Measurements from ENCODE around the gene NRL. TPM values are rescaled to one million over a fixed set of nuclear protein-coding genes. Genes with fewer than 3 reads are reported as not detected.
A peak's percentile ranks its signal among the peaks of the same experiment; 100 is the strongest.

Gene NRL
- total RNA-seq, 1 donor from 2014 or later, result 0.48 TPM

DNA sequence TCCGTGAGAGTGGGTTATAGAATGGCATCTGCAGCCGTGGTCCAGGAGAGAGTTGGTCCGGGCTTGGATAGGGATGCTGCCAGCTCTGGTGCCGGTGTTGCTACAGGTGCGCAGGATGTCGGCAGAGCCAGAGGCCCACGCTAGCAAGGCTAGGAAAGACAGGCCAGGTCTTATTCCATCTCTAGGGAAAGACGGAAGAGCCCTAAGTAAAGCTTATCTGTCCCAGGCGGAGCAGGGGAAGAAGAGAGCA is 20.8 kb upstream of the NRL start:
- Mint-ChIP-seq H3K4me3 (ENCODE audit: unreplicated experiment) (peak overlapping the region; percentile 83), H3K27me3 (ENCODE audit: low read depth, unreplicated experiment) (peaks cover 7% of the 10 kb centered on the region), H3K9me3 (ENCODE audit: unreplicated experiment) (no peaks in the 10 kb centered on the region), H3K4me1 (ENCODE audit: low read depth, unreplicated experiment) (peaks cover 19% of the 10 kb centered on the region), H3K27ac (ENCODE audit: unreplicated experiment) (no peak overlapping the region), H3K36me3 (ENCODE audit: low read depth, unreplicated experiment) (peaks cover 21% of the 10 kb centered on the region)
- Histone ChIP-seq H3K4me1 (ENCODE audit: insufficient read depth, low read length) (peaks cover 9% of the 10 kb centered on the region), H3K4me3 (ENCODE audit: insufficient read depth, low read depth, low read length) (peak overlapping the region; percentile 74), H3K36me3 (ENCODE audit: insufficient read depth, low read length) (peaks cover 8% of the 10 kb centered on the region), H3K4me2 (ENCODE audit: low read length) (peak overlapping the region; percentile 89), H4K20me1 (ENCODE audit: insufficient read depth, low read length) (peaks cover 16% of the 10 kb centered on the region), H3K9ac (ENCODE audit: low read length) (peak overlapping the region; percentile 62), H2AFZ (ENCODE audit: low read depth, low read length) (peak overlapping the region; percentile 91), H3K79me2 (ENCODE audit: insufficient read depth, low read length) (peaks cover 28% of the 10 kb centered on the region), H3K9me3 (ENCODE audit: insufficient read depth, low read depth, low read length) (no peaks in the 10 kb centered on the region), H3K27ac (ENCODE audit: low read depth, low read length) (no peak overlapping the region), H3K27me3 (ENCODE audit: insufficient read depth, low read length) (no peaks in the 10 kb centered on the region)
- FAIRE-seq, result no peak
- TF ChIP-seq EZH2 (IDR thresholded peaks at IDR 0.05; ENCODE audit: insufficient read depth, low read length), result no peak
- TF ChIP-seq, protein P1, sequence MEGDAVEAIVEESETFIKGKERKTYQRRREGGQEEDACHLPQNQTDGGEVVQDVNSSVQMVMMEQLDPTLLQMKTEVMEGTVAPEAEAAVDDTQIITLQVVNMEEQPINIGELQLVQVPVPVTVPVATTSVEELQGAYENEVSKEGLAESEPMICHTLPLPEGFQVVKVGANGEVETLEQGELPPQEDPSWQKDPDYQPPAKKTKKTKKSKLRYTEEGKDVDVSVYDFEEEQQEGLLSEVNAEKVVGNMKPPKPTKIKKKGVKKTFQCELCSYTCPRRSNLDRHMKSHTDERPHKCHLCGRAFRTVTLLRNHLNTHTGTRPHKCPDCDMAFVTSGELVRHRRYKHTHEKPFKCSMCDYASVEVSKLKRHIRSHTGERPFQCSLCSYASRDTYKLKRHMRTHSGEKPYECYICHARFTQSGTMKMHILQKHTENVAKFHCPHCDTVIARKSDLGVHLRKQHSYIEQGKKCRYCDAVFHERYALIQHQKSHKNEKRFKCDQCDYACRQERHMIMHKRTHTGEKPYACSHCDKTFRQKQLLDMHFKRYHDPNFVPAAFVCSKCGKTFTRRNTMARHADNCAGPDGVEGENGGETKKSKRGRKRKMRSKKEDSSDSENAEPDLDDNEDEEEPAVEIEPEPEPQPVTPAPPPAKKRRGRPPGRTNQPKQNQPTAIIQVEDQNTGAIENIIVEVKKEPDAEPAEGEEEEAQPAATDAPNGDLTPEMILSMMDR (IDR thresholded peaks at IDR 0.05; ENCODE audit: insufficient read depth, low read depth, low read length), result no peak
- no peak for DNase-seq (ENCODE audit: low read depth)

DNA sequence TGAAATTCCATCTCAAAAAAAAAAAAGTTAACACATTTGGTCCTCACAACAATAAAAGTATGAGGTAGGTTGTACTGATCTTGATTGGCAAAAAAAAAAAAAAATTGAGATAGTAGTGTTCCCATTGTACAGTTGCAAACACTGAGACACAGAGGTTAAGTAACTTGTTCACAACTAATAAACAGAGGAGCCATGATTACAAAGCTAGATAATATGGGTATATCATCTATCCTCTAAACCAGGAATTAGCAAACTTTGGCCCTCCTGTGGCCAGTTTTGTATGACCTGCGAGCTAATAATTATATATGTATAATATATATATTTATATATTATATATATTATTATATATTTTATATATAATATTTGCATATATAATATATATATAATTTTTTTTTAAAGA is 19.0 kb upstream of the NRL start:
- Histone ChIP-seq H3K9ac (ENCODE audit: low read length) (no peak overlapping the region), H3K27ac (ENCODE audit: low read depth, low read length) (no peak overlapping the region), H3K4me2 (ENCODE audit: low read length) (no peak overlapping the region), H3K4me3 (ENCODE audit: insufficient read depth, low read depth, low read length) (no peak overlapping the region), H3K9me3 (ENCODE audit: insufficient read depth, low read depth, low read length) (no peaks in the 10 kb centered on the region), H2AFZ (ENCODE audit: low read depth, low read length) (no peak overlapping the region), H3K36me3 (ENCODE audit: insufficient read depth, low read length) (peaks cover 7% of the 10 kb centered on the region), H4K20me1 (ENCODE audit: insufficient read depth, low read length) (peaks cover 6% of the 10 kb centered on the region), H3K27me3 (ENCODE audit: insufficient read depth, low read length) (no peaks in the 10 kb centered on the region), H3K4me1 (ENCODE audit: insufficient read depth, low read length) (peaks cover 9% of the 10 kb centered on the region), H3K79me2 (ENCODE audit: insufficient read depth, low read length) (peaks cover 13% of the 10 kb centered on the region)
- FAIRE-seq (no peak), DNase-seq (ENCODE audit: low read depth) (no peak)
- Mint-ChIP-seq H3K4me1 (ENCODE audit: low read depth, unreplicated experiment) (peaks cover 10% of the 10 kb centered on the region), H3K9me3 (ENCODE audit: unreplicated experiment) (no peaks in the 10 kb centered on the region), H3K27me3 (ENCODE audit: low read depth, unreplicated experiment) (peaks cover 8% of the 10 kb centered on the region), H3K27ac (ENCODE audit: unreplicated experiment) (no peak overlapping the region), H3K36me3 (ENCODE audit: low read depth, unreplicated experiment) (peaks cover 16% of the 10 kb centered on the region), H3K4me3 (ENCODE audit: unreplicated experiment) (no peak overlapping the region)
- TF ChIP-seq EZH2 (IDR thresholded peaks at IDR 0.05; ENCODE audit: insufficient read depth, low read length), result no peak
- TF ChIP-seq, protein P1 (IDR thresholded peaks at IDR 0.05; ENCODE audit: insufficient read depth, low read depth, low read length), result no peak

DNA sequence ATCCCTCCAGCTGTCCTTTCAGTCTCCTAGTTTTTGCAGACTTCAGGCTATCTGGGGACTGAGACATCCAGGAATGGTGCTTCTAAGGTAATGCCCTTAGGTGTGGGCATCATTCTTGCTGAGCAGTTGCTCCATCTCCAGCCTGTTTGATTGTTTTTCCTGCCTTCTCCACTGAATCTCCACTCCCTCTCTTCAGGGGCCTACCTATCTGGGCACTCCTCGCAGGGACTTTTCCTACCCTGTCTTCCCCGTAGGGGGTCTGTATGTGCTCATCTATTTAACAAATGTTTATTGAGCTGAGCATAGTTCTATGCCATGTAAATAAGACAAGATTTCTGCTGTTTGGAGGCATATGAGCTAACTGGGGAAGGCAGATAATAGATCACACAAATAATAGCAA is 18.2 kb upstream of the NRL start:
- Mint-ChIP-seq H3K27ac (ENCODE audit: unreplicated experiment) (no peak overlapping the region), H3K27me3 (ENCODE audit: low read depth, unreplicated experiment) (peaks cover 8% of the 10 kb centered on the region), H3K9me3 (ENCODE audit: unreplicated experiment) (no peaks in the 10 kb centered on the region), H3K36me3 (ENCODE audit: low read depth, unreplicated experiment) (peaks cover 8% of the 10 kb centered on the region), H3K4me3 (ENCODE audit: unreplicated experiment) (no peak overlapping the region), H3K4me1 (ENCODE audit: low read depth, unreplicated experiment) (peaks cover 6% of the 10 kb centered on the region)
- no peaks in the 10 kb centered on the region for H3K9me3 ChIP-seq (ENCODE audit: insufficient read depth, low read depth, low read length)
- H3K27ac ChIP-seq (ENCODE audit: low read depth, low read length), result no peak overlapping the region
- TF ChIP-seq EZH2 (IDR thresholded peaks at IDR 0.05; ENCODE audit: insufficient read depth, low read length), result no peak
- TF ChIP-seq, protein P1 (IDR thresholded peaks at IDR 0.05; ENCODE audit: insufficient read depth, low read depth, low read length), result no peak
- H2AFZ ChIP-seq (ENCODE audit: low read depth, low read length), result no peak overlapping the region
- H3K4me2 ChIP-seq (ENCODE audit: low read length), result no peak overlapping the region
- H3K4me3 ChIP-seq (ENCODE audit: insufficient read depth, low read depth, low read length), result no peak overlapping the region
- H3K4me1 ChIP-seq (ENCODE audit: insufficient read depth, low read length), result peaks cover 9% of the 10 kb centered on the region
- FAIRE-seq (no peak), DNase-seq (ENCODE audit: low read depth) (no peak)
- no peaks in the 10 kb centered on the region for H3K36me3 ChIP-seq (ENCODE audit: insufficient read depth, low read length)
- no peak overlapping the region for H3K9ac ChIP-seq (ENCODE audit: low read length)
- peaks cover 7% of the 10 kb centered on the region for H3K79me2 ChIP-seq (ENCODE audit: insufficient read depth, low read length)
- H4K20me1 ChIP-seq (ENCODE audit: insufficient read depth, low read length), result no peaks in the 10 kb centered on the region
- no peaks in the 10 kb centered on the region for H3K27me3 ChIP-seq (ENCODE audit: insufficient read depth, low read length)
